OCI-LY7 (cell line): ENCODE results near the gene TXK. TPM values are rescaled to one million over a fixed set of nuclear protein-coding genes. Genes with fewer than 3 reads are reported as not detected.

Source experiments
- BruUV-seq: library from RNA; stranded (reverse); fragments of 400-500 nt; replicated peaks from 2 replicates; lab custom pipeline; 2021; lab: Mats Ljungman, UMichigan
- CTCF ChIA-PET: fragments of 300-600 bp; sonication (Branson Sonifier 250); formaldehyde crosslinking; loops from one replicate; lab custom pipeline; 2022; ENCODE audit warnings: antibody characterized with exemption; ENCODE audit not compliant: unreplicated experiment; lab: Charles Lee
- POLR2A ChIA-PET: fragments of 300-600 bp; sonication (Branson Sonifier 250); formaldehyde crosslinking; loops from one replicate; lab custom pipeline; 2022; ENCODE audit warnings: antibody characterized with exemption; lab: Charles Lee
- DNase-seq: peaks from one replicate; pipeline ENCODE4 v3.0.0-alpha.2; 2015; ENCODE audit warnings: low spot score
- H2AFZ ChIP-seq: fragments of 200-600 bp; sonication (generic), shearing (Covaris generic); 2 replicates; pipeline ENCODE4 v1.6.1; 2014; ENCODE audit warnings: mild to moderate bottlenecking, antibody characterized with exemption, low read length, moderate library complexity
- H3K27ac ChIP-seq: fragments of 200-600 bp; sonication (generic); 2 replicates; pipeline ENCODE4 v1.5.1; 2014; ENCODE audit warnings: mixed run types, low read depth, mild to moderate bottlenecking, moderate library complexity, low read length, inconsistent platforms; ENCODE audit not compliant: poor library complexity, severe bottlenecking
- H3K36me3 ChIP-seq: fragments of 200-600 bp; sonication (generic); 2 replicates; pipeline ENCODE4 v1.6.1; 2014; ENCODE audit warnings: mild to moderate bottlenecking, antibody characterized with exemption, low read length, moderate library complexity, mixed read lengths; ENCODE audit not compliant: insufficient read depth
- H3K4me1 ChIP-seq: fragments of 200-600 bp; sonication (generic); 2 replicates; pipeline ENCODE4 v1.5.1; 2014; ENCODE audit warnings: mild to moderate bottlenecking, low read length; ENCODE audit not compliant: insufficient read depth, poor library complexity, severe bottlenecking
- H3K4me2 ChIP-seq: fragments of 200-600 bp; sonication (generic); 2 replicates; pipeline ENCODE4 v1.6.1; 2014; ENCODE audit warnings: mild to moderate bottlenecking, low read length
- H3K4me3 ChIP-seq: fragments of 200-600 bp; sonication (generic); 2 replicates; pipeline ENCODE4 v1.5.1; 2014; ENCODE audit warnings: mild to moderate bottlenecking, low read depth, low read length; ENCODE audit not compliant: poor library complexity, severe bottlenecking
- H3K79me2 ChIP-seq: fragments of 200-600 bp; sonication (generic); 2 replicates; pipeline ENCODE4 v1.6.1; 2016; ENCODE audit warnings: low read depth, mild to moderate bottlenecking, low read length, moderate library complexity, mixed read lengths; ENCODE audit not compliant: insufficient read depth
- H3K9me2 ChIP-seq: fragments of 200-600 bp; sonication (generic); 2 replicates; pipeline ENCODE4 v1.6.1; 2016; ENCODE audit warnings: mild to moderate bottlenecking, low read length, mixed read lengths; ENCODE audit not compliant: insufficient read depth
- H3K9me3 ChIP-seq: fragments of 200-600 bp; sonication (generic); 2 replicates; pipeline ENCODE4 v1.6.1; 2014; ENCODE audit warnings: mild to moderate bottlenecking, mixed run types, low read length, mixed read lengths
- H4K20me1 ChIP-seq: fragments of 200-600 bp; sonication (generic); 2 replicates; pipeline ENCODE4 v1.6.1; 2014; ENCODE audit warnings: mild to moderate bottlenecking, antibody characterized with exemption, low read length, moderate library complexity, mixed read lengths; ENCODE audit not compliant: insufficient read depth
- CTCF ChIP-seq: fragments of 200-600 bp; sonication (generic); conservative IDR thresholded peaks from 2 replicates; pipeline ENCODE4 v1.5.1; 2014; ENCODE audit warnings: mild to moderate bottlenecking, antibody characterized with exemption, low read length, moderate library complexity, mixed read lengths
- EZH2phosphoT487 ChIP-seq: fragments of 200-600 bp; sonication (generic); IDR thresholded peaks from 2 replicates; pipeline ENCODE4 v1.6.1; 2018; ENCODE audit warnings: low read depth, borderline replicate concordance, mild to moderate bottlenecking, mixed run types, antibody characterized with exemption, low read length, moderate library complexity, mixed read lengths
- intact Hi-C: fragments of 100-400 bp; cut with micrococcal nuclease; formaldehyde crosslinking; loops from one replicate; pipeline ENCODE4 v1.10.0; 2022; ENCODE audit not compliant: unreplicated experiment
- total RNA-seq, 2 experiments: library from RNA; depleted of rRNA in 1 of 2; stranded (reverse); fragments of >200 nt in 1 of 2; shearing (Covaris generic) in 1 of 2; gene quantifications; 2 replicates each; pipeline ENCODE4 v1.2.3, GENCODE V29; 2014 to 2022

Gene TXK
- total RNA-seq, 2 experiments from 2014 or later, result 0.11 TPM; not detected in 1

- Histone ChIP-seq H3K9me2 (no peaks in the 10 kb centered on the region), H3K27ac (no peak overlapping the region), H3K79me2 (no peaks in the 10 kb centered on the region), H3K36me3 (no peaks in the 10 kb centered on the region), H3K4me2 (peak overlapping the region; percentile 33), H2AFZ (peak overlapping the region; percentile 69; the same call in 1 of the 2 replicates), H3K4me3 (no peak overlapping the region), H3K4me1 (peaks cover 26% of the 10 kb centered on the region), H3K9me3 (peaks cover 11% of the 10 kb centered on the region; the same call in 1 of the 2 replicates), H4K20me1 (no peaks in the 10 kb centered on the region)
- ChIA-PET CTCF (no interaction called here), POLR2A (interaction anchor here (2.5 to 11.9 kb wide), 2 partner anchors 10 to 19 kb away, joined by 14 to 194 read pairs; no protein-coding TSS in a partner anchor)
- DNase-seq, result no peak
- TF ChIP-seq CTCF (no peak), EZH2phosphoT487 (no peak)
- intact Hi-C loops, result no loop called here
- BruUV-seq, result no TSS peak
Measured at GRCh38 chr4:48028696-48029095, 105.4 kb downstream of the TXK start.

GRCh38 chr4:48027653-48028052 is 106.4 kb downstream of the TXK start:
- H3K79me2 ChIP-seq, result no peaks in the 10 kb centered on the region
- H2AFZ ChIP-seq, result no peak overlapping the region
- no peak overlapping the region for H3K27ac ChIP-seq
- H3K9me2 ChIP-seq, result no peaks in the 10 kb centered on the region
- intact Hi-C loops, result no loop called here
- H3K4me3 ChIP-seq, result no peak overlapping the region
- H3K4me1 ChIP-seq, result peaks cover 16% of the 10 kb centered on the region
- H3K36me3 ChIP-seq, result no peaks in the 10 kb centered on the region
- CTCF ChIA-PET, result no interaction called here
- no peak overlapping the region for H3K4me2 ChIP-seq
- no peaks in the 10 kb centered on the region for H4K20me1 ChIP-seq
- POLR2A ChIA-PET, result interaction anchor here (0.6 to 11.9 kb wide), 4 partner anchors 9 to 751 kb away, joined by 3 to 194 read pairs (median 8); no protein-coding TSS in a partner anchor
- DNase-seq, result no peak
- no TSS peak for BruUV-seq
- H3K9me3 ChIP-seq, result peaks cover 11% of the 10 kb centered on the region; the same call in 1 of the 2 replicates
- TF ChIP-seq EZH2phosphoT487, result no peak
- no peak for TF ChIP-seq CTCF

- Histone ChIP-seq H3K4me1 (peaks cover 11% of the 10 kb centered on the region), H2AFZ (no peak overlapping the region), H3K36me3 (no peaks in the 10 kb centered on the region), H3K27ac (no peak overlapping the region), H3K4me3 (no peak overlapping the region), H3K79me2 (no peaks in the 10 kb centered on the region), H3K9me2 (no peaks in the 10 kb centered on the region), H3K4me2 (no peak overlapping the region), H3K9me3 (peaks cover 11% of the 10 kb centered on the region; the same call in 1 of the 2 replicates), H4K20me1 (no peaks in the 10 kb centered on the region)
- TF ChIP-seq CTCF (no peak), EZH2phosphoT487 (no peak)
- POLR2A ChIA-PET, result interaction anchor here (2.4 kb wide), 1 partner anchor 10 kb away, joined by 9 read pairs; no protein-coding TSS in a partner anchor
- BruUV-seq, result no TSS peak
- CTCF ChIA-PET, result no interaction called here
- intact Hi-C loops, result no loop called here
- no peak for DNase-seq
Measured at GRCh38 chr4:48025005-48025404, 109.0 kb downstream of the TXK start.
